Endodermal cell (in vitro differentiated cells): ENCODE measurements around the gene MAT2B. TPM values are rescaled to one million over a fixed set of nuclear protein-coding genes. Genes with fewer than 3 reads are reported as not detected.
A peak's percentile ranks its signal among the peaks of the same experiment; 100 is the strongest.

ENCODE experiments used
- DNase-seq: peaks from one replicate; pipeline ENCODE4 v3.0.0-alpha.2; 2017
- H3K27ac ChIP-seq: 2 replicates; pipeline ENCODE4 v1.5.1; 2013; ENCODE audit warnings: mild to moderate bottlenecking, low read depth, low read length, moderate library complexity
- H3K27me3 ChIP-seq: 2 replicates; pipeline ENCODE4 v1.6.1; 2013; ENCODE audit warnings: mild to moderate bottlenecking, low read length, moderate library complexity; ENCODE audit not compliant: insufficient read depth, control insufficient read depth, poor library complexity, severe bottlenecking
- H3K36me3 ChIP-seq: 2 replicates; pipeline ENCODE4 v1.7.0; 2013; ENCODE audit warnings: mild to moderate bottlenecking, low read length, moderate library complexity; ENCODE audit not compliant: control insufficient read depth, insufficient read depth
- H3K4me1 ChIP-seq: one replicate; pipeline ENCODE4 v1.7.0; 2013; ENCODE audit warnings: low read length; ENCODE audit not compliant: control insufficient read depth, insufficient read depth
- H3K4me3 ChIP-seq: 2 replicates; pipeline ENCODE4 v1.5.1; 2013; ENCODE audit warnings: mild to moderate bottlenecking, low read length, moderate library complexity
- H3K9ac ChIP-seq: 2 replicates; pipeline ENCODE4 v1.6.1; 2013; ENCODE audit warnings: mild to moderate bottlenecking, low read length, moderate library complexity; ENCODE audit not compliant: poor library complexity, severe bottlenecking; ENCODE audit errors: extremely low read depth
- H3K9me3 ChIP-seq: 2 replicates; pipeline ENCODE4 v1.6.1; 2013; ENCODE audit warnings: mild to moderate bottlenecking, low read length, moderate library complexity; ENCODE audit not compliant: control insufficient read depth
- H3K27ac Mint-ChIP-seq: 2 replicates; pipeline ENCODE4 v1.8.0; 2020; ENCODE audit warnings: mixed read lengths
- H3K27me3 Mint-ChIP-seq: 2 replicates; pipeline ENCODE4 v1.8.0; 2021; ENCODE audit warnings: mild to moderate bottlenecking, mixed read lengths; ENCODE audit not compliant: insufficient read depth
- H3K36me3 Mint-ChIP-seq: 2 replicates; pipeline ENCODE4 v1.8.0; 2020; ENCODE audit warnings: low read depth, mixed read lengths
- H3K4me1 Mint-ChIP-seq: 2 replicates; pipeline ENCODE4 v1.8.0; 2020; ENCODE audit warnings: mixed read lengths
- H3K4me3 Mint-ChIP-seq: 2 replicates; pipeline ENCODE4 v1.8.0; 2020; ENCODE audit warnings: mild to moderate bottlenecking, moderate library complexity, mixed read lengths
- H3K9me3 Mint-ChIP-seq: 2 replicates; pipeline ENCODE4 v1.8.0; 2020; ENCODE audit warnings: mild to moderate bottlenecking, mixed read lengths
- WGBS, 2 experiments: methylation state at CpG; one replicate each; pipeline versions ENCODE4 v1.1.5 to v1.1.7; 2013; ENCODE audit warnings: missing lambda C conversion rate in 2 of 2, mixed read lengths in 1 of 2; ENCODE audit not compliant: insufficient coverage in 1 of 2, insufficient read length in 1 of 2; 5-methylcytosine and 5-hydroxymethylcytosine counted together
- total RNA-seq, 2 donors: library from RNA; stranded (reverse); fragmentation: NEBNext Ultra II Directional in 1 of 2; extraction: Animal tissue kit (Norgen Biotek cat#: 25700) in 1 of 2; gene quantifications; 2 replicates in 1 of 2; 3 replicates in 1 of 2; pipeline ENCODE4 v1.2.1, GENCODE V29; 2021
- TF ChIP-seq, protein P1 (sequence below): fragments of 200-600 bp; sonication (generic); conservative IDR thresholded peaks from 2 replicates; pipeline ENCODE4 v1.5.0; 2021; ENCODE audit warnings: antibody characterized with exemption, mild to moderate bottlenecking

Gene MAT2B
- total RNA-seq, 2 donors from 2014 or later = 45.4 to 47.7 TPM

DNA sequence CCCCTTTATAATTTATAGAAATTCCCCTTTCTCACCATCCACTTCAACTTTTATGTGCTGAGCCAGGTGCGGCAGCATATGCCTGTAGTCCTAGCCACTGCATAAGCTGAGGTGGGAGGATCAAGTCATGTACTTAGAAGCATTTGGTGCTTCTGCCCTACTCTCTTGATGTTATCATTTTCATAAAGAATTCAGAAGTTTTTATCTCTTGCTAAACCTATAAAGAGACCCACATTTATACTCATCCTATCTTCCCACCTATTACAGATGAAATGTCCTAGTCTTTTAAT is 26.5 kb upstream of the MAT2B start:
- Histone ChIP-seq H3K4me3 (no peak overlapping the region), H3K4me1 (no peaks in the 10 kb centered on the region), H3K27ac (no peak overlapping the region), H3K36me3 (peaks cover 67% of the 10 kb centered on the region), H3K27me3 (no peaks in the 10 kb centered on the region), H3K9me3 (no peaks in the 10 kb centered on the region), H3K9ac (no peak overlapping the region)
- Mint-ChIP-seq H3K9me3 (no peaks in the 10 kb centered on the region), H3K36me3 (peaks cover 54% of the 10 kb centered on the region), H3K4me3 (no peak overlapping the region), H3K27me3 (no peaks in the 10 kb centered on the region), H3K27ac (no peak overlapping the region), H3K4me1 (no peaks in the 10 kb centered on the region)
- DNase-seq = no peak
- TF ChIP-seq, protein P1, sequence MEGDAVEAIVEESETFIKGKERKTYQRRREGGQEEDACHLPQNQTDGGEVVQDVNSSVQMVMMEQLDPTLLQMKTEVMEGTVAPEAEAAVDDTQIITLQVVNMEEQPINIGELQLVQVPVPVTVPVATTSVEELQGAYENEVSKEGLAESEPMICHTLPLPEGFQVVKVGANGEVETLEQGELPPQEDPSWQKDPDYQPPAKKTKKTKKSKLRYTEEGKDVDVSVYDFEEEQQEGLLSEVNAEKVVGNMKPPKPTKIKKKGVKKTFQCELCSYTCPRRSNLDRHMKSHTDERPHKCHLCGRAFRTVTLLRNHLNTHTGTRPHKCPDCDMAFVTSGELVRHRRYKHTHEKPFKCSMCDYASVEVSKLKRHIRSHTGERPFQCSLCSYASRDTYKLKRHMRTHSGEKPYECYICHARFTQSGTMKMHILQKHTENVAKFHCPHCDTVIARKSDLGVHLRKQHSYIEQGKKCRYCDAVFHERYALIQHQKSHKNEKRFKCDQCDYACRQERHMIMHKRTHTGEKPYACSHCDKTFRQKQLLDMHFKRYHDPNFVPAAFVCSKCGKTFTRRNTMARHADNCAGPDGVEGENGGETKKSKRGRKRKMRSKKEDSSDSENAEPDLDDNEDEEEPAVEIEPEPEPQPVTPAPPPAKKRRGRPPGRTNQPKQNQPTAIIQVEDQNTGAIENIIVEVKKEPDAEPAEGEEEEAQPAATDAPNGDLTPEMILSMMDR = no peak
- WGBS, 2 experiments = 95% methylated on average over 1 of the region's 1 CpG; no CpG with 5 or more reads in 1 of the 2 experiments

DNA sequence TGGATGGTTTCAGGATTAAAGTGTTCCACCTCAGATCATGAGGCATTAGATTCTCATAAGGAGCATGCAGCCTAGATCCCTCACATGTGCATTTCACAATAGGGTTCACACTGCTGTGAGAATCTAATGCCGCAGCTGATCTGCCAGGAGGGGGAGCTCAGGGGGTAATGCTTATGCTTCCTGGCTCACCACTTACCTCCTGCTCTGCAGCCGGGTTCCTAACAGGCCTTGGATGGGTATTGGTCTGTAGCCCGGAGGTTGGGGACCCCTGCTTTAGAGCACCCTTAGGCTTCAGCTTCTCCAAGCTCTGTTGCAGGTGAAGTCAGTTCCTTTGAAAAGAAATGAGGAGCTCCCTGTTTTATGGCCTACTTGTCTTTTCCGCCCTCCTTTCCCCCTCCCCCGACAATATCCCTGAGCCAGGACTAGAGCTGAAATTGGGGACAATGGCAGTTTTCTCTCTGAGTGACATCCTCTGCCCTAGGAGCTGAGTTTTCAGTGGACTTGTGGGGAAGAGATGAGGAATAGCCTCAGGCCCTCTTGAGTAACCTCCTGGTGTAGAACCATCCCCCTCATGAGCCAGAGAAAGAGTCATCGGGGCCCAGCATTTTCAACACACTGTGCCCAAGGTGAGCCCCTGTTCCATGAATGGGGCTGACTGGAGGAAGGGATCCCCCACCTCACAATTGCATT is 16.2 kb upstream of the MAT2B start:
- no peak overlapping the region for H3K4me3 Mint-ChIP-seq
- H3K9ac ChIP-seq = no peak overlapping the region
- H3K27me3 ChIP-seq = no peaks in the 10 kb centered on the region
- no peak overlapping the region for H3K4me3 ChIP-seq
- peaks cover 18% of the 10 kb centered on the region for H3K9me3 Mint-ChIP-seq
- H3K9me3 ChIP-seq = peaks cover 22% of the 10 kb centered on the region
- no peak overlapping the region for H3K27ac ChIP-seq
- peaks cover 65% of the 10 kb centered on the region for H3K36me3 ChIP-seq
- peak; percentile 75 for DNase-seq
- H3K36me3 Mint-ChIP-seq = peaks cover 72% of the 10 kb centered on the region
- 63 to 90% methylated on average over 3 to 6 of the region's 6 CpGs for WGBS, 2 experiments
- peak overlapping the region; percentile 81 for H3K27ac Mint-ChIP-seq
- no peaks in the 10 kb centered on the region for H3K4me1 ChIP-seq
- H3K4me1 Mint-ChIP-seq = no peaks in the 10 kb centered on the region
- TF ChIP-seq, protein P1 = peak; percentile 61
- H3K27me3 Mint-ChIP-seq = no peaks in the 10 kb centered on the region

DNA sequence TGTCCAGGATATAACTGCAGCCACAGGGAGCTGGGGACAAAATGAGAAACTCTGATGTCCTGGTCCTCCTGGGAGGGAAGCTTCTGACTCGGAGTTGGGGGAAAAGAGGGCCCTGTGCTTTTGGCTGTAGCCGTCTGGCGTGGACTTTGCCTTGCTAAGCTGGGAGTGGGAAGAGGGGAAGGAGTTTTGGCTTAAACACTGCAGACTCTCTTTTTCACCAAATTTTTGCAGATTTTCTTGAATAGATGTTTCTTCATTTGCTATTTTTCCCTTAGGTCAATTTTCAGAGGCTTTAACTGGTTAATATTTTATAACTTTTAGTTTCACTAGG is 15.7 kb upstream of the MAT2B start:
- Histone ChIP-seq H3K4me1 (no peaks in the 10 kb centered on the region), H3K9ac (no peak overlapping the region), H3K36me3 (peaks cover 60% of the 10 kb centered on the region), H3K9me3 (peaks cover 22% of the 10 kb centered on the region), H3K27ac (no peak overlapping the region), H3K27me3 (no peaks in the 10 kb centered on the region), H3K4me3 (no peak overlapping the region)
- no peak for DNase-seq
- peaks cover 69% of the 10 kb centered on the region for H3K36me3 Mint-ChIP-seq
- H3K27me3 Mint-ChIP-seq = no peaks in the 10 kb centered on the region
- H3K9me3 Mint-ChIP-seq = peaks cover 18% of the 10 kb centered on the region
- H3K27ac Mint-ChIP-seq = peak overlapping the region; percentile 81
- TF ChIP-seq, protein P1 = no peak
- 88% methylated on average over 1 to 3 of the region's 3 CpGs for WGBS, 2 experiments
- H3K4me3 Mint-ChIP-seq = no peak overlapping the region
- H3K4me1 Mint-ChIP-seq = no peaks in the 10 kb centered on the region
